ENCODE measurements around the gene NR0B2.
"Not testable (repeated sequence)": the region's sequence is repeated elsewhere in the genome, so short reads cannot be mapped to it uniquely, and the experiment has no call there.

The NR0B2 gene

DNA sequence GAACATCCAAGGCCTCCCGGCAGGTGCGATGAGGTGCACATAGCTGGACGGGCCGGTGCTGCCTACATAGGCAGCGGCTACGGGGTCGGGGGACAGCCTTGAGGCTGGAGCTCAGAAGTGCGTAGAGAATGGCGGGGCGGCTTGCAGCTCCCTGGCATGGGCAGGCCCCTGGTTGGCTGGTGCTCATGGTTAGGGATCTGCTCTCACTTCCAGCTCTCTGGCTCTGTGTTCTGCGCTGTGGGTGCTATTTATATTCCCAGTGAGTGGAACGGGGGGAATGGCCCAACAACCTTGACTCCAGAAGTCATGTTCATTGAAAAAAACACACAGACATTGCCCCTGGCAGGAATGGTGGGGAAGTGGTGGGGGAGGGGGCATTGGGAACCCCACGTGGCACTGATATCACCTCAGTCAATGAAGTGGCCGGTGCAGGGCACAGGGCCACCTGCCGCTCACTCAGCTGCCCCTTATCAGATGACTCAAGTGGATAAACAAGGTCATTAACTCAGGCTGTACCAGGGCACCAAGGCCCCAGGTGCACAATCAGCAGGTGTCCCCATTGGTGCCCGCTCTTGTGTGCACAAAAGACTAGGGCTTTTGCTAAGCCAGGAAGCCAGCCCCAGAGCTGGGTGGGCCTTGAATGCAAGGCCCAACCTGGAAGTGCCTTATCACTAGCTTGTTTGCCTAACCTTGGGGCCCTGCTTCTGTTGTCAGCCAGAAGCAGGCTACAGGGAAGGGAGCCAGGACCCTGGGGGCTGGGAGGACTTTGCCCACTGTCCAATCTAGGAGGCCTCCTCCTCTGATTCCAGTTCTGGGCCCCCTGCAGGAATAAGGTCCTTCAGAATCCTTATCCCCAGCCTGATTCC lies at the start of gene NR0B2:
Gene NR0B2 (minus strand): TSS at position 222 of the 866 bp plus-strand sequence. CDS start 35 bp downstream, at position 187.
- DNase-seq = no peak
- in situ Hi-C loops (cut with HindIII; ENCODE audit: low pct_ligation_motif_present, low pct_unique_long_range_greater_than_20kb, low sequenced_read_pairs) = no loop called here

DNA sequence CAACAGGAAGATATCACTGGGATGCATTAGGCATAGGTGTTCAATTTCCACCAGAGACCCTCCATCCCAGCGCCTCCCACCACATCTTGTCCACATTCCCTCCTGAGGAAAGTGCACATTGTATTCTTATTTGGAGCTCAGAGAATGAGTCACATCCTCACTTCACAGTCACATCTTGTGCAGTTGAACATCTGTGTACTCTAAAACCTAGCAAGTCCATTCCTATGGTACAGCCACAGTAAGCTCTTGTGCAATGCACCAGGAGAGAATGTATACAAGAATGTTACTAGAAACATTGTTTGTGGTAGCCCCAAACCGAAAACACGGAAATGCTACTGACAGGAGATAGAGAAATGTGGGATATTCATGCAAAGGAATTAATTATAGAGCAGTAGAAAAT lies 48.1 kb upstream of the NR0B2 start:
- peak; percentile 35 for DNase-seq
- in situ Hi-C loops (cut with HindIII; ENCODE audit: low pct_ligation_motif_present, low pct_unique_long_range_greater_than_20kb, low sequenced_read_pairs) = no loop called here

GRCh38 chr1:26960625-26960966 lies 46.8 kb upstream of the NR0B2 start:
- DNase-seq = no peak
- in situ Hi-C loops (cut with HindIII; ENCODE audit: low pct_ligation_motif_present, low pct_unique_long_range_greater_than_20kb, low sequenced_read_pairs) = no loop called here

DNA sequence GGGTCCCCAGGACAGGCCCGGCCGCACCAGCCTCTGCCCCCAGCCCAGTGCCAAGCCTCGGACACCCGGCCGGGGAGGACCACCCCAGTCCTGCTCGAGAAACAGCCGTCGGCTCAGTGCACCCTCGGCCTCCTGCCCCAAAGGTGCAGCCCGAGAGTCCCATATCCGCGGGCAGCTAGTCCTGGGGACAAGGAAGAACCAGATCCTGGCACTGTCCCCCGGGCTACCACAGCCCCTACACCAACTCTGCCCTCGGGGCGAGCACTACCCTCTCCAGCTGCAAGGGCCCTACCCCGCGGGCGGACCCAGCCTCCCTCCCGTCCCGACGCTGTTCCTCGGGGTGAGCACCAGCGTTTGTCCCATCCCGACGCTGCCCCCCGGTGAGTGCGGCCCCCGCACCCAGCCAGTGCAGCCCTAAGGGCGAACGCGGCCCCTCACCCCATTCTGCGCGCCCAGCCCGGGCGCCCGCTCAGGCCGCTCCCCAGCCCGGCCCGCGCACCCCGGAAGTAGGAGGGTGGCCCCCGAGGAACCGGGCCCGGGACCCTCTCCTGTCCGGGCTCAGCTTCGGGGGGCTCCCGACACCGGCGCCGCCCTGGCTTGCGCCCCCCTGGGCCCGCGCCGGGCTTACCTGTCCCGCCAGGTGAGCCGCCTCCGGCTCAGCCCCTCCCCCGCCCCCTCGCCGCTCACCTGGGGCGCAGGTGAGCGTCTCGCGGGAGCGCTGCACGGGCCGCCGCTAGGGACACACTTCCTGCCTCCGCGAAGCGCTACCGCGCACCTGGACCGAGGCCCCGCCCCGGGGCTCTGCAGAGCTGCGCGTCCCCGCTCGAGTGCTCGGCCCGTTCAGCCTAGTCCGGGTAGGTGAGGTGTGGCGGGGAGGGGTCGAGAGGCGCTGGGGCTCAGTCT lies 46.2 kb upstream of the NR0B2 start, which contains the start of gene KDF1:
Gene KDF1 (minus strand): TSS at position 747 of the 903 bp plus-strand sequence. CDS start 8,088 bp downstream, outside the sequence.
- in situ Hi-C loops (cut with HindIII; ENCODE audit: low pct_ligation_motif_present, low pct_unique_long_range_greater_than_20kb, low sequenced_read_pairs) = no loop called here
- DNase-seq = no peak

- in situ Hi-C loops (cut with HindIII; ENCODE audit: low pct_ligation_motif_present, low pct_unique_long_range_greater_than_20kb, low sequenced_read_pairs) = no loop called here
- DNase-seq = no peak
These were observed 45.5 kb upstream of the NR0B2 start for GRCh38 chr1:26959270-26959669.

DNA sequence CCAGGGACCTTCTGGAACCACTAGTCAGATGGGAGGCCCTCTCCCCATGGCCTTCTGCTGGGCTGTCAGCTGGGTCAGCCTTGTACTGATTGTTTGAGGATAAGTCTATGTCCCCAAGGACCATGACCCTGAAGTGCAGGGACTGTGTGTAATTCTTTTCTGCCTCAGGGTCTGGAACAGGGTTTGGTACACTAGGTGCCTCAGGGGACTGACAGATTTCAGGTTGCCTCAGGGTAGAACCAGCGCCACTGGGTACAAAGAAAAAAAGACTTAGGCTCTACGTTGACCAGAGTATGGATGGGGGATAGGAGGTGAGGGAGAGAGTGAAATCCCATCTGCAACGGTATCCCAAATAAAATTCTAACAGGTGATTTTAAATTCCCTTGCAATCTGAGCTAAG lies 43.5 kb upstream of the NR0B2 start:
- in situ Hi-C loops (cut with HindIII; ENCODE audit: low pct_ligation_motif_present, low pct_unique_long_range_greater_than_20kb, low sequenced_read_pairs) = no loop called here
- DNase-seq = no peak

- in situ Hi-C loops (cut with HindIII; ENCODE audit: low pct_ligation_motif_present, low pct_unique_long_range_greater_than_20kb, low sequenced_read_pairs) = no loop called here
- no peak for DNase-seq
These were observed 42.5 kb upstream of the NR0B2 start for GRCh38 chr1:26956321-26956720.

- in situ Hi-C loops (cut with HindIII; ENCODE audit: low pct_ligation_motif_present, low pct_unique_long_range_greater_than_20kb, low sequenced_read_pairs) = no loop called here
- no peak for DNase-seq
These were observed 39.6 kb upstream of the NR0B2 start for GRCh38 chr1:26953374-26953773.

DNA sequence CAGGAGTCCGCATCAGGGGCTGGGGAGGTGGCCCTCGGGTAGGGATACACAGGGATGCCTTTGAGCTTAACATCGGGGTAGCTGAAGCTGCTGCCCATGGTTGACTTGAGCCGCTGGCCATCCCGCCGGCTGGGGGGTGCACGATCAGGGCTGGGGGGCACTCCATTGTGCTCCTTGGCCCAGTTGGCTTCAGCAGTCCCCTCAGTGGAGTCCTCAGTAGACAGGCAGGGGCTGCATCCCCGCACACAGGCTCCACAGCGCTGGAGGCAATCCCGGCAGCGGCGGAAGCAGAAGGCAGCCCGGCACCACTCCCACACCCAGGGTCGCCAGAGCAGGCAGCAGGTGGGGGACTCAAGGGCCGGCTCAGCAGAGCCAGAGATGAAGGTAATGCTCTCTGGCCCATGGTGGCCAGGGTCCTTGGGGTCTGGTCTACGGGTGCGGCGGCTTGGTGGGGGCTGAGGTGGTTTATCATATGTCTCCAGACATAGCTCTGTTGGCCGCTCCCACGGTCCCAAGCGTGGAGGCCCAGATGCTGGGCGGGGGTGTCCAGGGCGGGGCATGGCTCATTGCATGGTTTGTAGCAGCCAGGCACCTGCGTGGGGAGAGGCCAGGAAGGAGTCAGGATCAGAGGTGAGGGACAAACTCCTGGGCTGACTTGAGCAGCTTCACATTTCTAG lies 38.2 kb upstream of the NR0B2 start:
- in situ Hi-C loops (cut with HindIII; ENCODE audit: low pct_ligation_motif_present, low pct_unique_long_range_greater_than_20kb, low sequenced_read_pairs) = no loop called here
- no peak for DNase-seq

DNA sequence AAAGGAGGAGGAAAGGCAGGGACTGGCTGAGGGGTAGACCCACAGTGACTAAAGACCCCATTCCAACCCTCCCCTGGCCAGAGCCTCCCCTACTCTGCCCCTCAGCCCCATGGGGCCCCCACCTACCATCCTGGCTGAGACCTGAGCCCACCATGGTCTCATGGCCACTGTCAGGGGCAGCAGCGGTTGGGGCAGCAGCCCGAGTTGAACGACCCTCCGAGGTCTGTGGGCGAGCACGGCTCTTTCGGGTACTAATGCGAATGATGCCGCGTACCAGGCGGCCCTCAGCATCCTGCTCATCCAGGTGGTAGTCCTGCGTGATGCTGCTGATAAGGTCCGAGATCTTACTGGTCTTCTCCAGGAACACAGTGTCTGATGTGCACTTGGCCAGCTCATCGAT lies 37.4 kb upstream of the NR0B2 start:
- DNase-seq = no peak
- in situ Hi-C loops (cut with HindIII; ENCODE audit: low pct_ligation_motif_present, low pct_unique_long_range_greater_than_20kb, low sequenced_read_pairs) = no loop called here

DNA sequence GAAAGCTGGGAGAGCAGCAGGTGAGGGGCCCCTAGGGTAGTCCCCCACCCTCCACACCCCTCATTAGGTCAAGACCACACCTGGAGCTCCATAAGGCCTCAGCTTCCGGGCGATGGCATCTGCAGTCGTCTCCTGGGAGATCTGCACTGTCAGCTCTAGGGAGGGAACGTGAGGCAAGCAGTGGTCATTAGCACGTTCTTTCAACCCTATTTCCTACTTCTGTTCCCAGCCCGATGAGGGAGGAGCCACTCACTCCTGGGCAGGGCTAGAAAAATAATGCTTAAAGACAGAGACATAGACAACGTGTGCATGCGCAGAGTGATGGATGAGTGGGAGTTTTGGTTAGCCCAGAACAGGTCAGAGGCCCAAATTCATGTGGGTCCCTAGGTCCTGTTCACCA lies 36.8 kb upstream of the NR0B2 start:
- in situ Hi-C loops (cut with HindIII; ENCODE audit: low pct_ligation_motif_present, low pct_unique_long_range_greater_than_20kb, low sequenced_read_pairs) = no loop called here
- no peak for DNase-seq

GRCh38 chr1:26949926-26950319 lies 36.1 kb upstream of the NR0B2 start:
- in situ Hi-C loops (cut with HindIII; ENCODE audit: low pct_ligation_motif_present, low pct_unique_long_range_greater_than_20kb, low sequenced_read_pairs) = no loop called here
- DNase-seq = no peak

DNA sequence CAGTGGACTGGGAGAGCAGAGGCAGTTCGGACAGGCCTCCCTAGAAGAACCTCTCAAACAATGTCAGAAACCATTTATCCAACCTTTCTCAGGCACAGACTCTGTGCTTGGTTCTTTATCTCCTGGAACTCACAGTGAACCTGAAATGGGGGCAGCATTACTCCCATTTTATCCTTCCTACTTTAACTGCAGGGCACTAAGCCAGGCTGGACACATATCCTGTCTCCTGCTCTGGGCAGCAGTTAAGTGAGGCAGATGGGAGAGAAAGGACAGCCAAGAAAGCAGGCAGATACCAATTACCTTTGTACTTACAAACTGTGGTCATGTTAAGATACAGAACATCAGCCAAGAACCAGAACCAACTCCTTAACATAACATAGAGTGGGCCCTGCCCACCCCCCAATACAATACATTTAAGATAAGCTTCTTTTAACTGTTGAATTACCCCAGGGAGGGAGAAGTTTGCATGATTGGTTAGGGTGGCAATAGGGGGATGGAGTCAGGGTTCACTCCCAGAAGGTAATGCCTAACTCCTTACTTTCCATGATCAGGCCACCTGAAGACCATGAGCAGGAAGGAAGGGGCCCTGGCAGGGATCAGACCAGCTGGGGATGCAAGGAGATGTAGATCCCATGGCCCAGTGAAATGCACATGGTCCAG lies 35.6 kb upstream of the NR0B2 start:
- no peak for DNase-seq
- in situ Hi-C loops (cut with HindIII; ENCODE audit: low pct_ligation_motif_present, low pct_unique_long_range_greater_than_20kb, low sequenced_read_pairs) = no loop called here

GRCh38 chr1:26948725-26949057 lies 34.9 kb upstream of the NR0B2 start:
- DNase-seq = not testable (repeated sequence)

GRCh38 chr1:26946270-26946669 lies 32.5 kb upstream of the NR0B2 start:
- in situ Hi-C loops (cut with HindIII; ENCODE audit: low pct_ligation_motif_present, low pct_unique_long_range_greater_than_20kb, low sequenced_read_pairs) = no loop called here
- DNase-seq = no peak

More at GRCh38 chr1:26948725-26949057, 34.9 kb upstream of the NR0B2 start:
- in situ Hi-C loops (cut with HindIII; ENCODE audit: low pct_ligation_motif_present, low pct_unique_long_range_greater_than_20kb, low sequenced_read_pairs) = not testable (repeated sequence)

DNA sequence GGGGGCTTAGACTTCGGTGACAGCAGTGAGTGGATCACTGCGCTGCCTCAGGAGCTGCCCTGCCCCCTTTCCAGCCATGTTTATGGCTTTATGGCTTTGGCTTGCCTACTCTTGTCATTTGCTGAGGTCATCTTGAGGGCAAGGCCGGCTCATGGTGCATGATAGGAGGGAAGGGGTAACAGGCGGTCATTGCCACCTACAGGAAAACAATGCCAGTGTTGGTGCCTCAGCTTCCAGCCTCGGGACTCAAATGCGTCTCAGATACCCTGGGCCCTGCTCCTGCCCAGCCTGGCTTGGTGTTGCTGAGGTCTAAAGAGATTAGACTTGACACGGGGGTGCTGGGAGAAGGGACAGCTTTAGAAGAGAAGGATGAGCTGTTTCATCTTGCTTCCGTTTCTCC lies 32.0 kb upstream of the NR0B2 start:
- in situ Hi-C loops (cut with HindIII; ENCODE audit: low pct_ligation_motif_present, low pct_unique_long_range_greater_than_20kb, low sequenced_read_pairs) = no loop called here
- DNase-seq = no peak

- in situ Hi-C loops (cut with HindIII; ENCODE audit: low pct_ligation_motif_present, low pct_unique_long_range_greater_than_20kb, low sequenced_read_pairs) = no loop called here
- DNase-seq = no peak
These were observed 31.4 kb upstream of the NR0B2 start for GRCh38 chr1:26945138-26945537.

DNA sequence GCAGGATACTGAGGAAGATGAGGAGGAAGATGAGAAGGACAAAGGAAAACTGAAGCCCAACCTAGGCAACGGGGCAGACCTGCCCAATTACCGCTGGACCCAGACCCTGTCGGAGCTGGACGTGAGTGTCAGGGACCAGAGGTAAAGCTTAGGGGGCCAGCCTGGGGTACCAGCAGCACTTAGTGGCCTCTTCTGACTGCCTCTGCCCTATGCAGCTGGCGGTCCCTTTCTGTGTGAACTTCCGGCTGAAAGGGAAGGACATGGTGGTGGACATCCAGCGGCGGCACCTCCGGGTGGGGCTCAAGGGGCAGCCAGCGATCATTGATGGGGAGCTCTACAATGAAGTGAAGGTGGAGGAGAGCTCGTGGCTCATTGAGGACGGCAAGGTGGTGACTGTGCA lies 28.9 kb upstream of the NR0B2 start:
- in situ Hi-C loops (cut with HindIII; ENCODE audit: low pct_ligation_motif_present, low pct_unique_long_range_greater_than_20kb, low sequenced_read_pairs) = no loop called here
- DNase-seq = no peak

DNA sequence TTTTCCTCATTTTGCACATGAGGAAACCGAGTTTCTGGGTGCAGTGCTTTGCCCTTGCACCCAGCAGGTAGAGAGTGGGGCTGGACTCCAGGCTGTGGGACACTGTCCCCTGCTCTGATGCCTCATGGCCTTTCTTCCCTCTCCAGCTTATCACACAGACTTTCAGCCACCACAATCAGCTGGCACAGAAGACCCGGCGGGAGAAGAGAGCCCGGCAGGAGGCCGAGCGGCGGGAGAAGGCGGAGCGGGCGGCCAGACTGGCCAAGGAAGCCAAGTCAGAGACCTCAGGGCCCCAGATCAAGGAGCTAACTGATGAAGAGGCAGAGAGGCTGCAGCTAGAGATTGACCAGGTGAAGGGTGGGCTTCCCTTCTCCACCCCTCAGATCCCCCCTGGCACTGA lies 27.5 kb upstream of the NR0B2 start:
- no peak for DNase-seq
- in situ Hi-C loops (cut with HindIII; ENCODE audit: low pct_ligation_motif_present, low pct_unique_long_range_greater_than_20kb, low sequenced_read_pairs) = no loop called here

Data from ACHN (cell line).